Bone marrow (tissue), 2 donors: ENCODE data around the gene QRFP.
"Not testable (repeated sequence)": the region's sequence is repeated elsewhere in the genome, so short reads cannot be mapped to it uniquely, and the experiment has no call there.

Source experiments
- DNase-seq, 2 donors: peaks; one replicate each; lab custom pipeline; 2025; lab: John Stamatoyannopoulos, UW

Gene QRFP

GRCh38 chr9:130919559-130920145 is 23.0 kb upstream of the QRFP start:
- DNase-seq: no peak

GRCh38 chr9:130918826-130919558 is 22.4 kb upstream of the QRFP start:
- no peak for DNase-seq

DNA sequence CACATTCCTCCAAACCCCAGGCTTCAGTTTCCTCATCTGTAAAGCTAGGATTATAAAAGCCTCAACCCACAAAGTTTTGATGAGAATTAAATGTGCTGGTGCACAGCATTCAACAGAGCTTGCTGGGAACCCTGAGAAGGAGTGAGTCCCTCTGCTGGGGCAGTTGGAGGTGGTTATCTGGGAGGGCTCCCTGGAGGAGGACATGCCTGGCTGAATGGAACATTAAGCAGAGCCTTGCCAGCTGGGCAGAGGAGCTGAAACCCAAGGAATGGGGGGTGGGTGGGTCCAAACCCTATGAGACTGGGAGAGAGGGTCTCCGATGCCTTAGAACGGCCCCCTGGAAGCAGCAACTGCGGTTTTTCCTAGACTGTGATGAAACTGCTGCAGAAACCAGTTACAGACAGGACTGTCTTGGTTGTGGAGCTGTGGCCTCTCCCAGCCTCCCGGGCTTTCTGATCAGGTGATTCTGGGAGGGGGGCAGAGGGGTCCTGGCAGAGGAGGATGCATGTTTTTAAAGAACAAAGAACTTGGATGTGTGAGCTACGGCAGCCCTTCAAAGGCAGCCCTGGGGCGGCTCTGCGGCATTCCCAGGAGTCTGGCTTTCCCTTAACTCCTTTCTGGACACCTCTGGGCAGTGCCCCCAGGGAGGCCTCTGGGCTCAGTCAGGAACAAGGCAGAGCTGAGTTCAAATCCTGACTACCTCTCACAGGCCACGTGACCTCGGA is 21.7 kb upstream of the QRFP start:
- no peak for DNase-seq

DNA sequence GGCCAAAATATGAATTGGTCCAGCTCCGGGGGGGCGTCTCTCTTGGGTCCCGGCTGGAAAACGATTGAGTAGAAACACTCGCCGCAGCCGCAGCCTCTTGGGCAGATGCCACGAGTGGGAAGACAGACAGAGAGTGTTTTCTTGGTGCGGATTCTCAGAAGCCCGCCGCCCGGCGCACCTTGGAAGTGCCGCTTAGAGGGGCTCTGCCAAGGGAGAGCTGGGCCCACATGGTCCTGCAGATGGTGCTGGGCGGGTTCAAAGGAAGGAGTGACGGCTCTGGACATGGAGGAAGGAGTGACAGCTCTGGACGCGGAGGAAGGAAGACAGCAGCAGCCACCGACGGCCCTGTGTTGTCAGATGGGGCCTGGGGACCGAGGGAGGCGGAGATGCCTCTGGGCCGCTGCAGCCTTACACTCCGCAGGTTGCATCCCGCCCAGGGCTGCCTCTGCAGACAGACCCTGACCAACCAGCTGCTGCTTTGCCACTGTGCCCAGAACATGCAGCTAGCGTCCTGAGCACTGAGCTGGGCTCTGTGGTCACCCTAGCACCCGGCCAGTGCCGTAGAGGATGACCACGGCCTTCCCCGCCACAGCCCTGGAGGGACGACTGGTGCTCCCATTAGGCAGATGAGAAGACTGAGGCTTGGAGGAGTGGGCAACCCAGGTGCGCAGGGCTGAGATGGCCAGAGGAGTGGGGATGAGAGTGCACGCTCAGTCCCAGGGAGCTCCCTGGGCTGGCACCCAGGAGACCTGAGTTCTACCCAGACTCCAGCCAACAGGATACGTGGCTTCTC is 20.8 kb upstream of the QRFP start:
- no peak for DNase-seq

- no peak for DNase-seq
These were observed 18.5 kb upstream of the QRFP start for GRCh38 chr9:130915096-130915447.

- DNase-seq: no peak
These were observed 17.9 kb upstream of the QRFP start for GRCh38 chr9:130914417-130915095.

DNA sequence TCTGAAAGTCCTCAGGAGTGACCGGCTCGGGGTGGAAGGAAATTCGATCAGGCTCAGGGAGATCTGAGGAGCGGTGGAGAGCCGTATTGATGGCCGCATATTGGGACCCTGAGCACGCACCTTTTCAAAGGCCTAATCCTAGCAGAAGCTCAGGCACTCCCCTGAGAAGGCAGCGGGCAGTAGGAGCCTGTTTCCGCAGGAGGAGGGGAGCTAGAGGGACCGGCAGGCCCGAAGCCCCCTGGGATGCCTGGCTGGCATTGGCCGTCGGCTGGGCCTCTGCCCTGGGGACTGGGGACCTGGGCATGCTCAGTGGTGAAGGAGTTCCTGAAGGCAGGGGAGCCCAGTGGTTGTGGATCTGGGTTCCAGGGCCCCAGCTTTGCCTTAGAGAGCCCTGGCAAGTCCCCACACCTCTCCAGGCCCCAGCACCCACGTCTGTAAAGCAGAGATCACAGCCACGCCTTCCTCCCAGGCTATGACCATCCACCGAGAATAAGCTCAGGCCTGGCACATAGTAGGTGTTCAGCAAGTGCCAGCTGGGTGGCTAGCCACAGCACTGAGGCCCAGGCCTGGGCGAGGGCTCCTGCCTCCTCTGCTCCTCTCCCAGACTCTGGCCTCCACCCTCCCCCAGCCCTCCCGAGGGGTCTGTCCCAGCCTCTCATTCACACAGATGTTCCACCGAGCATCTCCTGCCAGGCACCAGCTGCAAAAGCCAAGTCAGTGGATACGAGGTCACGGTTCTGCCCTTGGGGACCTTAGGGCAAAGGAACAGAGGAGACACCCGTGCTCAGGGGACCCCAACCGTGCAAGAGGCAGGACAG is 17.2 kb upstream of the QRFP start:
- DNase-seq: no peak

- no peak for DNase-seq
These were observed 16.5 kb upstream of the QRFP start for GRCh38 chr9:130912932-130913598.

- DNase-seq: no peak
These were observed 14.8 kb upstream of the QRFP start for GRCh38 chr9:130911254-130912049.

- not testable (repeated sequence) for DNase-seq
These were observed 14.1 kb upstream of the QRFP start for GRCh38 chr9:130910670-130911069.

DNA sequence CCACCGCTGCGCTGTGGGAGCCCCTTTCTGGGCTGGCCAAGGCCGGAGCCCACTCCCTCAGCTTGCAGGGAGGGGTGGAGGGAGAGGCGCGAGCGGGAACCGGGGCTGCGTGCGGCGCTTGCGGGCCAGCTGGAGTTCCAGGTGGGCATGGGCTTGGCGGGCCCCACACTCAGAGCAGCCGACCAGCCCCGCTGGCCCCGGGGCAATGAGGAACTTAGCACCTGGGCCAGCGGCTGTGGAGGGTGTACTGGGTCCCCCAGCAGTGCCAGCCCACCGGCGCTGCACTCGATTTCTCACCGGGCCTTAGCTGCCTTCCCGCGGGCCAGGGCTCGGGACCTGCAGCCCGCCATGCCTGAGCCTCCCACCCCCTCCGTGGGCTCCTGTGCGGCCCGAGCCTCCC is 13.4 kb upstream of the QRFP start:
- not testable (repeated sequence) for DNase-seq

DNA sequence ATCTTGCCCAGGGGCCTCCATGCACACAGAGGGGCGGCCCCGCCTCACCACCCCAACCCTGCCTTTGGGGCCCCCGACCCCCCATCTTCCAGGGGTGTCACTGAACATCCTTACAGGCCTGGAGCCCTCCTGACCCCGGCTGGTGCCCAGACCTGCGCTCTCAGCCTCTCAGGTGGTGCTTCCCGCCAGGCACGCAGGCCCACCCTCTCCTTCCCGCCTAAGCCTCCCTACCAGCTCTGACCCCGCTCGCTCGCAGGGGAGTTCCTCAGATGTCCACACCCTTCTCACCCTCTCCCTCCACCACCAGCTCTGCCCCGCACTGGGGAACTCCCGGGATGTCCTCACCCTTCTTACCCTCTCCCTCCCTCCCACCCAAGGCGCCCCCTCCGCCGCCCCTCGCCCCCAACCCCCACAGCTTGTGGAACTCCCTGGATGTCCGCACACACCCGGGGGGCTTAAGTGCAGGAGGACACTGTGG is 12.3 kb upstream of the QRFP start:
- no peak for DNase-seq

GRCh38 chr9:130908146-130908877 is 11.7 kb upstream of the QRFP start:
- no peak for DNase-seq

DNA sequence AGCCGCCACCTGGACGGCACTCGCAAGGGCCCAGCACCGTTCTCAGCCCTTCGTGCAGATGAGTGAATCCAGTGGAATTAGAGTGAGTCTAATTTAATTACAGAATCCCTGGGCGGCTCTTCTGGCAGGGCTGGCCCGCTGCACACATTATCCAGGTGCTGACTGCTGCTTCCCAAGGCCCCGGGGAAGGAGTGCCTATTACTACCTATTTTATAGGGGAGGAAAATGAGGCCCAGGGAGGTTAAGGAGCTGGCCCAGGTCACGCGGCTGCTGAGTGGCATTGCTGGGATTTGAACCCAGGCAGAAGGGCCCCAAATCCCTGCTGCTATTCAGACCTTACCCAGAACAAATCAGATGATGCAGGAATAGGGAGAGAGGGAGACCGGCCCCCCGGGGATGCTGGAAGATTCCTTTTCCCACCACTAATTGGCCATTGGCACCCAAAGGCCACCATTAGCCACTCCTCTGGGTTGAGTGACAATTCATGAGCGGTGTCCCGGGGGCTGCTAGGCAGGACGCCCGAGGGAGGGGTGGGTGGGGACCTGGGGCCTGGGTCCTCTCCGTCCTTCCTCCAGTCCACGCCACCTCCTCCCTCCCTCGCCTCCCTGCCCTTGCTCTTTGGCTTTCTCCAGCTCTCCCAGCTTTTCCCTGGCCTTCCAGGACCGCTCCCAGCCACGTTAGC is 10.3 kb upstream of the QRFP start:
- no peak for DNase-seq

DNA sequence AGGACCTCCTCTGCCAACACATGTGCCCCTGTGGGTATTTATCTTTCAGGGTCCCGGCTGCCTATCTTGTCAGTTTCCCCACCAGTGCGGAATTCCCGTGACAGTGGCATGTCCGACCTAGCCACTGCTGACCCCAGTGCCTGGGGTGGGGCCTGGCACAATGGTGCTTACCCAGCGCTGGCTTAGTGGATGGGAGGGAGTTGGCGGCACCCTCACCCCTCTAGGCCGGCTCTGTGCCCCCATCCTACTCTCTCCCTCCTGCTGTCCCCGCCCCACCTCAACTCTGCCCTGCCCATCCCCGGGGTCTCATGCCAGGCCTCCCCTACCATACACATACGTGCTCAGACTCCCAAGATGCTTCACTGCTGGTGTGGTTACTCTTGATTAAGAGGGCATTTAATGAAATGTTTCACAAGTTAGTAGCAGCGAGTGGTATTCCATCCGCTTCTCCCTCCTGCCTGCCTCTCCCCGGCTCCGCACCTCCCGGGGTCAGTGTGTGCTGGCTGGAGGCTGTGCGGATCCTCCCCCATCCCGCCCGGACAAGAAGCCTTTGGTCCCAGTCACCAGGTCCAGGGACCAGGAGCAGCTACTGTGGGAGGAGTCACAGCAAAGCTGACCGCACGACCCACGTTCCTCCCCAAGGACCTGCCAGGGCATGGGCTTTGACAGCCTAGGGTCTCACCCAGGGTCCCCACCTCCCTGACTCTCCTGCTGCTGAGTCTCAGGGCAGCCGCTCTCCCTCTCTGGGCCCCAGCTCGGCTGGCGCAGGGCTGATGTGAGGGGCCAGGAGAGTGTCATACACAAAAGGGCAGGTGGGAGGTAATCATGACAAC is 9.5 kb upstream of the QRFP start:
- DNase-seq: no peak

GRCh38 chr9:130905125-130905901 is 8.7 kb upstream of the QRFP start:
- no peak for DNase-seq
